GM23338 (cell line): ENCODE results near the gene SHANK1. TPM values are rescaled to one million over a fixed set of nuclear protein-coding genes. Genes with fewer than 3 reads are reported as not detected.
A peak's percentile ranks its signal among the peaks of the same experiment; 100 is the strongest.

ENCODE experiments used
- ATAC-seq: fragments of 200-7000 bp; cut with Tn5 transposase; 3 replicates; pipeline ENCODE4 v1.9.1; 2020
- DNase-seq: peaks from one replicate; pipeline ENCODE4 v3.0.0-alpha.2; 2015; ENCODE audit warnings: low spot score
- H2AFZ ChIP-seq: fragments of 200-600 bp; sonication (generic); 2 replicates; pipeline ENCODE4 v1.8.0; 2016; ENCODE audit warnings: antibody characterized with exemption, mild to moderate bottlenecking, moderate library complexity
- H3F3A ChIP-seq: fragments of 200-600 bp; sonication (generic); replicated peaks from 2 replicates; pipeline ENCODE4 v1.8.0; 2017; ENCODE audit warnings: antibody characterized with exemption, mixed run types, low read depth
- H3K27ac ChIP-seq: fragments of 200-600 bp; sonication (generic); 2 replicates; pipeline ENCODE4 v1.6.1; 2016; ENCODE audit warnings: low read depth
- H3K27me3 ChIP-seq: fragments of 200-600 bp; sonication (generic); 2 replicates; pipeline ENCODE4 v1.8.0; 2016; ENCODE audit warnings: mild to moderate bottlenecking, mixed run types, moderate library complexity; ENCODE audit not compliant: insufficient read depth
- H3K36me3 ChIP-seq: fragments of 200-600 bp; sonication (generic); 2 replicates; pipeline ENCODE4 v1.8.0; 2016; ENCODE audit warnings: mild to moderate bottlenecking; ENCODE audit not compliant: insufficient read depth
- H3K4me1 ChIP-seq: fragments of 200-600 bp; sonication (generic); 2 replicates; pipeline ENCODE4 v1.8.0; 2016; ENCODE audit warnings: mild to moderate bottlenecking, moderate library complexity; ENCODE audit not compliant: insufficient read depth
- H3K4me2 ChIP-seq: fragments of 200-600 bp; sonication (generic); 2 replicates; pipeline ENCODE4 v1.7.1; 2017; ENCODE audit warnings: mixed run types
- H3K4me3 ChIP-seq: fragments of 200-600 bp; sonication (generic); 2 replicates; pipeline ENCODE4 v1.6.1; 2016; ENCODE audit warnings: mixed run types
- H3K79me2 ChIP-seq: fragments of 200-600 bp; sonication (generic); replicated peaks from 2 replicates; pipeline ENCODE4 v1.8.0; 2017; ENCODE audit warnings: mild to moderate bottlenecking; ENCODE audit not compliant: insufficient read depth
- H3K9me2 ChIP-seq: fragments of 200-600 bp; sonication (generic); 2 replicates; pipeline ENCODE4 v1.8.0; 2017; ENCODE audit not compliant: insufficient read depth
- H4K20me1 ChIP-seq: fragments of 200-600 bp; sonication (generic); replicated peaks from 2 replicates; pipeline ENCODE4 v1.8.0; 2017; ENCODE audit warnings: mild to moderate bottlenecking; ENCODE audit not compliant: insufficient read depth
- H3K27ac Mint-ChIP-seq: 2 replicates; pipeline ENCODE4 v1.8.0; 2020; ENCODE audit warnings: inconsistent platforms, mild to moderate bottlenecking, moderate library complexity, mixed read lengths
- H3K27me3 Mint-ChIP-seq: 3 replicates; pipeline ENCODE4 v1.8.0; 2022; ENCODE audit warnings: low read depth, mild to moderate bottlenecking, moderate library complexity, mixed read lengths, inconsistent platforms; ENCODE audit not compliant: insufficient read depth, poor library complexity
- H3K36me3 Mint-ChIP-seq: 3 replicates; pipeline ENCODE4 v1.8.0; 2021; ENCODE audit warnings: low read depth, mild to moderate bottlenecking, inconsistent platforms, moderate library complexity, mixed read lengths
- H3K4me1 Mint-ChIP-seq: 3 replicates; pipeline ENCODE4 v1.8.0; 2020; ENCODE audit warnings: mild to moderate bottlenecking, inconsistent platforms, mixed read lengths
- H3K4me3 Mint-ChIP-seq: 3 replicates; pipeline ENCODE4 v1.8.0; 2021; ENCODE audit warnings: moderate library complexity, mild to moderate bottlenecking, inconsistent platforms, mixed read lengths
- H3K9me3 Mint-ChIP-seq: 3 replicates; pipeline ENCODE4 v1.8.0; 2020; ENCODE audit warnings: moderate library complexity, mild to moderate bottlenecking, inconsistent platforms, mixed read lengths
- EZH2 ChIP-seq: fragments of 200-600 bp; sonication (generic); IDR thresholded peaks from one replicate; pipeline ENCODE4 v1.8.0; 2017; ENCODE audit warnings: antibody characterized with exemption, mild to moderate bottlenecking, low read depth; ENCODE audit not compliant: unreplicated experiment
- REST ChIP-seq: IDR thresholded peaks from one replicate; pipeline ENCODE4 v1.6.1; 2018; ENCODE audit warnings: antibody characterized with exemption; ENCODE audit not compliant: unreplicated experiment
- ZNF114 ChIP-seq: fragments of 250-450 bp; sonication (Bioruptor Pico); IDR thresholded peaks from 2 replicates; pipeline ENCODE4 v1.5.0; 2020; ENCODE audit warnings: mild to moderate bottlenecking, moderate library complexity
- ZNF331 ChIP-seq: fragments of 250-450 bp; sonication (Bioruptor Pico); IDR thresholded peaks from 2 replicates; pipeline ENCODE4 v1.5.0; 2020; ENCODE audit warnings: low read depth, mild to moderate bottlenecking, moderate library complexity
- ZNF462 ChIP-seq: fragments of 250-450 bp; sonication (Bioruptor Pico); IDR thresholded peaks from 2 replicates; pipeline ENCODE4 v1.5.0; 2020; ENCODE audit warnings: mild to moderate bottlenecking, moderate library complexity
- polyA plus RNA-seq: library from polyadenylated mRNA; unstranded; fragments of >200 nt; fragmentation: Nextera tagmentation; extraction: Ambion mirVana; gene quantifications from 2 replicates; pipeline ENCODE4 v1.2.1, GENCODE V29; 2016
- total RNA-seq: library from RNA; depleted of rRNA; stranded (reverse); fragments of >200 nt; shearing (Covaris generic); gene quantifications from 2 replicates; pipeline ENCODE4 v1.2.3, GENCODE V29; 2014

The SHANK1 gene
- total and polyA plus RNA-seq, 2 experiments from 2014 or later, result 0.23 to 4.1 TPM

GRCh38 chr19:50693064-50693975 is 26.3 kb downstream of the SHANK1 start:
- no peak overlapping the region for H3K4me3 Mint-ChIP-seq
- Histone ChIP-seq H3K4me3 (peak overlapping the region; percentile 57), H3K27ac (no peak overlapping the region), H3K79me2 (no peaks in the 10 kb centered on the region), H3F3A (no peaks in the 10 kb centered on the region), H3K27me3 (peaks cover 91% of the 10 kb centered on the region), H3K4me2 (peak overlapping the region; percentile 92), H3K9me2 (no peaks in the 10 kb centered on the region), H3K4me1 (peaks cover 8% of the 10 kb centered on the region; the same call in 1 of the 2 replicates), H4K20me1 (no peaks in the 10 kb centered on the region; the same call in none of the 2 replicates), H2AFZ (peak overlapping the region; percentile 80), H3K36me3 (no peaks in the 10 kb centered on the region)
- H3K4me1 Mint-ChIP-seq, result no peaks in the 10 kb centered on the region
- peaks cover 89% of the 10 kb centered on the region for H3K9me3 Mint-ChIP-seq
- ATAC-seq (peak; percentile 34; the same call in 1 of the 3 replicates), DNase-seq (peak; percentile 74)
- peaks cover 6% of the 10 kb centered on the region for H3K27me3 Mint-ChIP-seq
- TF ChIP-seq ZNF462 (CRISPR knock-in tag) (no peak), ZNF331 (CRISPR knock-in tag) (no peak), REST (peak; percentile 9), EZH2 (peak; percentile 59), ZNF114 (CRISPR knock-in tag) (no peak)
- H3K27ac Mint-ChIP-seq, result no peak overlapping the region
- peaks cover 45% of the 10 kb centered on the region for H3K36me3 Mint-ChIP-seq
